Endodermal cell (in vitro differentiated cells): ENCODE results near the gene SBF2. TPM values are rescaled to one million over a fixed set of nuclear protein-coding genes. Genes with fewer than 3 reads are reported as not detected.

ENCODE experiments used
- DNase-seq: peaks from one replicate; pipeline ENCODE4 v3.0.0-alpha.2; 2017
- H3K27ac ChIP-seq: 2 replicates; pipeline ENCODE4 v1.5.1; 2013; ENCODE audit warnings: mild to moderate bottlenecking, low read depth, low read length, moderate library complexity
- H3K27me3 ChIP-seq: 2 replicates; pipeline ENCODE4 v1.6.1; 2013; ENCODE audit warnings: mild to moderate bottlenecking, low read length, moderate library complexity; ENCODE audit not compliant: insufficient read depth, control insufficient read depth, poor library complexity, severe bottlenecking
- H3K36me3 ChIP-seq: 2 replicates; pipeline ENCODE4 v1.7.0; 2013; ENCODE audit warnings: mild to moderate bottlenecking, low read length, moderate library complexity; ENCODE audit not compliant: control insufficient read depth, insufficient read depth
- H3K4me1 ChIP-seq: one replicate; pipeline ENCODE4 v1.7.0; 2013; ENCODE audit warnings: low read length; ENCODE audit not compliant: control insufficient read depth, insufficient read depth
- H3K4me3 ChIP-seq: 2 replicates; pipeline ENCODE4 v1.5.1; 2013; ENCODE audit warnings: mild to moderate bottlenecking, low read length, moderate library complexity
- H3K9ac ChIP-seq: 2 replicates; pipeline ENCODE4 v1.6.1; 2013; ENCODE audit warnings: mild to moderate bottlenecking, low read length, moderate library complexity; ENCODE audit not compliant: poor library complexity, severe bottlenecking; ENCODE audit errors: extremely low read depth
- H3K9me3 ChIP-seq: 2 replicates; pipeline ENCODE4 v1.6.1; 2013; ENCODE audit warnings: mild to moderate bottlenecking, low read length, moderate library complexity; ENCODE audit not compliant: control insufficient read depth
- H3K27ac Mint-ChIP-seq: 2 replicates; pipeline ENCODE4 v1.8.0; 2020; ENCODE audit warnings: mixed read lengths
- H3K27me3 Mint-ChIP-seq: 2 replicates; pipeline ENCODE4 v1.8.0; 2021; ENCODE audit warnings: mild to moderate bottlenecking, mixed read lengths; ENCODE audit not compliant: insufficient read depth
- H3K36me3 Mint-ChIP-seq: 2 replicates; pipeline ENCODE4 v1.8.0; 2020; ENCODE audit warnings: low read depth, mixed read lengths
- H3K4me1 Mint-ChIP-seq: 2 replicates; pipeline ENCODE4 v1.8.0; 2020; ENCODE audit warnings: mixed read lengths
- H3K4me3 Mint-ChIP-seq: 2 replicates; pipeline ENCODE4 v1.8.0; 2020; ENCODE audit warnings: mild to moderate bottlenecking, moderate library complexity, mixed read lengths
- H3K9me3 Mint-ChIP-seq: 2 replicates; pipeline ENCODE4 v1.8.0; 2020; ENCODE audit warnings: mild to moderate bottlenecking, mixed read lengths
- CTCF ChIP-seq: fragments of 200-600 bp; sonication (generic); conservative IDR thresholded peaks from 2 replicates; pipeline ENCODE4 v1.5.0; 2021; ENCODE audit warnings: antibody characterized with exemption, mild to moderate bottlenecking
- WGBS, 2 experiments: methylation state at CpG; one replicate each; pipeline versions ENCODE4 v1.1.5 to v1.1.7; 2013; ENCODE audit warnings: missing lambda C conversion rate in 2 of 2, mixed read lengths in 1 of 2; ENCODE audit not compliant: insufficient coverage in 1 of 2, insufficient read length in 1 of 2; 5-methylcytosine and 5-hydroxymethylcytosine counted together
- total RNA-seq, 2 donors: library from RNA; stranded (reverse); fragmentation: NEBNext Ultra II Directional in 1 of 2; extraction: Animal tissue kit (Norgen Biotek cat#: 25700) in 1 of 2; gene quantifications; 2 replicates in 1 of 2; 3 replicates in 1 of 2; pipeline ENCODE4 v1.2.1, GENCODE V29; 2021

SBF2 gene
- total RNA-seq, 2 donors from 2014 or later, result 27.1 to 32.5 TPM

GRCh38 chr11:10272132-10272531 is 21.9 kb downstream of the SBF2 start:
- Mint-ChIP-seq H3K4me3 (no peak overlapping the region), H3K4me1 (peaks cover 14% of the 10 kb centered on the region), H3K27me3 (no peaks in the 10 kb centered on the region), H3K27ac (no peak overlapping the region), H3K36me3 (no peaks in the 10 kb centered on the region), H3K9me3 (no peaks in the 10 kb centered on the region)
- Histone ChIP-seq H3K27me3 (no peaks in the 10 kb centered on the region), H3K27ac (no peak overlapping the region), H3K9me3 (no peaks in the 10 kb centered on the region), H3K4me1 (no peaks in the 10 kb centered on the region), H3K4me3 (no peak overlapping the region), H3K9ac (no peak overlapping the region), H3K36me3 (no peaks in the 10 kb centered on the region)
- TF ChIP-seq CTCF, result no peak
- DNase-seq, result no peak
- WGBS, 2 experiments, result 88 to 96% methylated on average over 1 to 3 of the region's 11 CpGs

GRCh38 chr11:10268746-10269488 is 25.1 kb downstream of the SBF2 start:
- H3K36me3 ChIP-seq, result peaks cover 3% of the 10 kb centered on the region
- TF ChIP-seq CTCF, result no peak
- H3K4me1 Mint-ChIP-seq, result peaks cover 10% of the 10 kb centered on the region
- H3K27ac ChIP-seq, result no peak overlapping the region
- no peak overlapping the region for H3K4me3 ChIP-seq
- H3K9me3 Mint-ChIP-seq, result no peaks in the 10 kb centered on the region
- H3K9ac ChIP-seq, result no peak overlapping the region
- H3K27me3 ChIP-seq, result no peaks in the 10 kb centered on the region
- H3K36me3 Mint-ChIP-seq, result peaks cover 6% of the 10 kb centered on the region
- no peak for DNase-seq
- H3K9me3 ChIP-seq, result no peaks in the 10 kb centered on the region
- H3K4me1 ChIP-seq, result no peaks in the 10 kb centered on the region
- no peaks in the 10 kb centered on the region for H3K27me3 Mint-ChIP-seq
- 73 to 88% methylated on average over 3 to 5 of the region's 5 CpGs for WGBS, 2 experiments
- no peak overlapping the region for H3K27ac Mint-ChIP-seq
- H3K4me3 Mint-ChIP-seq, result no peak overlapping the region

DNA sequence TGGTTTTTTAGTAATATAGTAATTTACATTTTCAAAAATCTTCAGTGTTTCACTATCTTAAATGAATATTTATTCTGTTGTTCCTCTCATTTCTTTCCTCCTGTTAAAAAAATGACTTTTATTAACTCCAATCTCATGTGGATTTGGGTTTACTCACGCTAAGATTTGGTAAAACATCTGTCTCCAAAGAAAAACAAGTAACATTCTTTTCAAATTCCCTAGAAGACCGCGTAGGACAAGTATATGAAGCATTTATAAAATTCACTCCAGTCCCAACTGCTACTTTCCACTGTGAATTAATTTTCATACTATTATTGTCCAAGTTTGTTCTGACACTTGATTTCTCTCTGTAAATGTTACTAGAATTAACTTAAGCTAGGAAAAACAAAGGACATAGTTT is 26.2 kb downstream of the SBF2 start:
- H3K4me3 ChIP-seq, result no peak overlapping the region
- H3K27ac ChIP-seq, result no peak overlapping the region
- H3K4me1 ChIP-seq, result no peaks in the 10 kb centered on the region
- DNase-seq, result no peak
- TF ChIP-seq CTCF, result no peak
- H3K4me1 Mint-ChIP-seq, result peaks cover 10% of the 10 kb centered on the region
- H3K27me3 ChIP-seq, result no peaks in the 10 kb centered on the region
- no peak overlapping the region for H3K9ac ChIP-seq
- H3K27me3 Mint-ChIP-seq, result no peaks in the 10 kb centered on the region
- no peak overlapping the region for H3K27ac Mint-ChIP-seq
- peaks cover 3% of the 10 kb centered on the region for H3K36me3 ChIP-seq
- no peaks in the 10 kb centered on the region for H3K9me3 ChIP-seq
- H3K9me3 Mint-ChIP-seq, result no peaks in the 10 kb centered on the region
- H3K36me3 Mint-ChIP-seq, result peaks cover 6% of the 10 kb centered on the region
- no peak overlapping the region for H3K4me3 Mint-ChIP-seq
- WGBS, 2 experiments, result 97 to 100% methylated on average over 3 of the region's 3 CpGs
